Hypothalamus (tissue), 51 donors: ENCODE results near the gene ADORA2A.

ENCODE experiments used
- DNase-seq, 51 donors: peaks; one replicate each; lab custom pipeline; 2025; lab: John Stamatoyannopoulos, UW

ADORA2A gene

GRCh38 chr22:24402460-24403192, 24.8 kb upstream of the ADORA2A start:
- DNase-seq = peak in 7 of 51 donors; percentile 14 to 47 (median 27)

DNA sequence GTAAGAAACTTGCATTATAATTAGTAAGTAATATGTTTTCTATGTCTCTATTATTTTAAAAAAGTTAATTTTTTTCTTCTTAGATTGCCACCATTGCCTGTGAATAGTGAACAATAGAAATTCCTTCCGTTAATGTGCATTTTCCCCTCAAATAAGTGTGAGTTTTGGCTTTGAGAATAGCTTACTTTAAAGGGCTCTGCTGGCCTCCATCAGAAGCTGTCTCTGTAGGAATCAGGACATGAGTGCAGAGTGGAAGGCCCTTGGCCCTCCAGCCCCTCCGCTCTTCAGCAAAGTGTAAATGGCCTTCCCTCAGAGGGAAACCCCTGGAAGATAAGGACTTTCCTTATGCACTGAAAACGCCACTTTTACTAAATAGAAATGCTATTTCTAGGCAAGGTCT, 24.1 kb upstream of the ADORA2A start:
- DNase-seq = no peak

- DNase-seq = no peak
Observed at GRCh38 chr22:24404561-24405275, 22.7 kb upstream of the ADORA2A start.

GRCh38 chr22:24405631-24406321, 21.6 kb upstream of the ADORA2A start:
- no peak for DNase-seq

- no peak for DNase-seq
Observed at GRCh38 chr22:24406322-24407277, 20.8 kb upstream of the ADORA2A start.

DNA sequence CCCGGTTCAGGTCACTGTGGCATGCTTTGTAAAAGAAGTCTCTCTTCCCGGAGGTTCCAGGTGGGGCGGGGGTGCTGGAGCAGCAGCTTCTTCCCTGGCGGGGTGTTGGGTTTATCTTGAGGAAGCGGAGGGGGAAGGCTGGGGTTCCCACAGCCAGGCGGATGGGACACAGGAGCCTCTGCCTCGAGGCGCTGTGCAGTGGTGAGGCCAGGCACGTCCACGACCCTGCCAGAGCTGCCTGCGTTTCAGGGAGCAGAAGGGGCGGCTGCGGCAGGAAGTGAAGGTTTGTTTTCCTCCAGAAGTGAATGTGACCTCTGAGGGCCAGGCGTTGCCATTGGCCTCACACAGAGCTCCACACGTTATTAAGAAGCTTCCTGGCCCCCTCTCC, 20.1 kb upstream of the ADORA2A start:
- no peak for DNase-seq

DNA sequence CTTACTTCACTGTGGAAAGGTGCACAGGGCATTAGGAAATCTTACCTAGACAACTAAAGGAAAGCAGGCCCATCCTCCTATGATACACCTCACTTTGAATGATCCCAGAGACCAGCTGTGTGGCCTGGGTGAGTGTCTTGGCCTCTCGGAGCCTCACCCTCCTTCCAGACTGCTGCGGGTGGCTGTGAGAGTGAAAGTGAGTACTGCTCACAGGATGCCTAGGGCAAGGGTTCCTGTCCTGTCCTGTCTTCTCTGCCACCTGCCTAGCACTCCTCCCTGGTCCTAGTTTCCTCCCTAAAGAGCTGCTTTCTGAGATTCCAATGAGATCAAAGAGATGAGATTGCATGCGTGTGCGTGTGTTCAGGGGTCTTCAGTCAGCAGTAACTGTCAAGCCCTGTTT, 19.5 kb upstream of the ADORA2A start:
- no peak for DNase-seq

- no peak for DNase-seq
Observed at GRCh38 chr22:24408630-24409029, 18.8 kb upstream of the ADORA2A start.

- DNase-seq = no peak
Observed at GRCh38 chr22:24409707-24410106, 17.7 kb upstream of the ADORA2A start.

GRCh38 chr22:24410110-24410856, 17.1 kb upstream of the ADORA2A start:
- no peak for DNase-seq

- no peak for DNase-seq
Observed at GRCh38 chr22:24411256-24412004, 16.0 kb upstream of the ADORA2A start.

DNA sequence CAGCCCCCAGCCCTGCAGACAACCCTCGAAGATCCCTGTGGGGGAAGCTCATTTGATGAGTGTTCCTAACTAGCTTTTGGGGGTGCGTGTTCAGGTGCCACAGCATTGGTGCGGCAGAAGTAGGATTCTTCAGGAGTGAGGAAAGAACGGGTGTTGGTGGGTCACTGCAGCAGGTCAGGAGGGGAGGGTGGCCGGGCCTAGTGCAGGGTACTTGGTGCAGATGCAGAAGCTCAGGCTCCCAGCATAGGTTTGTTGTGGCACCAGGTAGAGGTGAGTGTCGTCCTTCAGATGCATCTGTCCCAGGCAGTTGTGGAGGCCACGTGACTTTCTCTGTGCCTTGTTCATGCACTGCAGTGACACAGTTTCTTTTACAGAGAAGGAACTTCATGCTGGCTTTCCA, 15.1 kb upstream of the ADORA2A start:
- no peak for DNase-seq

DNA sequence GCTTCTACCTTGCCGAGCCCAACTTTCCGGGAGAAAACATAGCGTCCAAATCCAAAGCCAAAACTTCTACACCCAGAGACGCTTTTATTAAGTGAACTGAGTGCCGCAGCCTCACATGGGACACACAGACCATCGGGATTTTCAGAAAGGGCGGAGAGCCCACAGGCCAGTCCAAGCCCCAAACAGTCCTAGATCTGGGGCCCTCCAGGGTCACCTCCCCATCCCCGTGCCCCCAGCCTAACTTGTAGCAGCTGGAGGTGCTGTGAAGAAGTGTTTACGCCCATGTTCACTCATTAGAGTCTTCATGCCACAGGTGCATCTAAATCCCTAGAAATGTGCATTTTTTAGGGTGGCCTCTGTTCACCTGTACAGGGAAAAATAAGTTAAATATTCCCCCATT, 14.1 kb upstream of the ADORA2A start:
- no peak for DNase-seq

- no peak for DNase-seq
Observed at GRCh38 chr22:24413736-24414385, 13.5 kb upstream of the ADORA2A start.

DNA sequence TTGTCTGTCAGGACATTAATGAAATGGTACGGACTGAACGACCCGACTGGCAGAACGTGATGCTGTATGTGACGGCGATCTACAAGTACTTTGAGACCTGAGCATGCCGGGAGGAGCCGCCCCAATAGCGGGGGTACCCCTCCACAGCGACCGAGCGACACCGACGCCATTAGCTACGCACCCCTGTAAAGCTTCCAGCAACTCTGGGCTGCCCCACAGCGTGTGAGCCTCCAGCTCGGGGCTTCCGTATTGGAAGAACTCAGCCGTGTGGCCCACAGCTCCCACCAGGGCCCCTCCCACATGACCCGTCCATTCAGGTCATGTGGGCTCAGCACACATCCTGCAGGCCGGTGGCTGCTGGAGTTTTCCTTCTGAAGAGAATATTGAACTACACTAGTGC, 12.9 kb upstream of the ADORA2A start:
- no peak for DNase-seq

DNA sequence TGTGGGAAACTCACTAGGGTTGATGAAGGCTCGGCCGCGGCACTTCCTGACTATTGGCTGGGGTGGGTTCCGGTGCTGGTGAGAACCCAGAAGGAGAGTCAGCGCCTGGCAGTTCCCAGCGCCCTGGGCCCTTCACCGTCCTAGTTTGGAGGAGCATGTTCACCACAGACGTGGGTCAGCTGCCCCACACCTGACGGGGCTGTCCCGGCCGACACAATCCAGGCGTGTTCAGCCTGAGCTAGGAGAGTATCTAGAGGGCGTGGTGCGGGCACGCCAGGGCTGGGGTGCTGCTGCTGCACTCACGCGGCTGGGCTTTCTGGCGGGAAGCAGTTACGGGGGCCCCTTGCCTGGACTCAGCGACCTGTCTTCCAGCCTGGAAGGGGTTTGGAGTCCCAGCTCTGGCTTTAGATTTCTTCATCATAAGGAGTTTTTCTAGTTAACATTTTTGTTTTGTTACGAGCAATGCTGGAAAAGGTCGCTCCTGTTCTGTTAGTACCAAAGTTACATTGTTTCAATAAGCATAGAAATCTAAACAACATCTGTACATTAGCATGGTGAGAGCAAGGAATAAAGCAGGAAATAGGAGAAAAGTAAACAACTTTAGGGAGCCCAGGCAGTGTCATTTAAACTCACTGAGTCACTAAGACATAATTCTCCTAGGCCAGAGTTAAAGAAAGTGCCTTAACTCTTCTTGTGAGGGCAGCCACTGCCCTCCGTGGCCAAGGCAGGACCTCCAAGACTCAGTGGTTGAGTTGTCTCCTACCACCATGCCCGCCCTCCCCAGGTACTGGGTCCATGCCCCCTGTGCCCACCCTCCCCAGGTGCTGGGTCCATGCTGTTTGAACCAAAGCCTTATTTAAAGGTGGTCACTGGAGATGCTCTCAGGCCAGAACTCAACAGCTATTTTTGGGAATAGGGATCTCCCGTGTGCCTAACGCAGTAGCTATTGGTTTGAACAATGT, 12.1 kb upstream of the ADORA2A start:
- no peak for DNase-seq

DNA sequence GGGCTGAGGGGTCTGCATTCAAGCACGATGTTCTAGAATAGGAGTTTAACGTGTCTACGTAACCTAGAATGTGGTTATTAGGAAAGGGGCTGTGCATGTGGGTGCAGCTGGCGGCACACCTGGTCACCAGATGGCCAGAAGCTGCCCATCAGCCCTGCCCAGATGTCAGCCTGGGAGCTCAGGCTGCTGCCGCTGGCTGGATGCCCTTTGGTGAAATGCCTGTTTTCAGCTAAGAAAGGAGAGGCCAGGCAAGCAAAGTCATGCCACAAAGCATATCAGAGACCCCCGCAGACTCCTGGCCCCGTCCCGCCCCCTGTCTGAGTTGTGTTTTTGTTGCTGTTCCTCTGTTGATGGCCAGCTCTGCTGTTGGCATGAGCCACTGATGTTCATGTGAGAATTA, 11.3 kb upstream of the ADORA2A start:
- no peak for DNase-seq
